Heart left ventricle (tissue), 16 donors: ENCODE results near the gene CHERP. TPM values are rescaled to one million over a fixed set of nuclear protein-coding genes. Genes with fewer than 3 reads are reported as not detected.

Source experiments
- ATAC-seq, 4 donors: fragments of 200-7000 bp; cut with Tn5 transposase; one replicate each; pipeline ENCODE4 v1.9.1; 2020 to 2022; ENCODE audit warnings: moderate library complexity in 4 of 4, mild to moderate bottlenecking in 3 of 4, moderate number of reproducible peaks in 1 of 4
- DNase-seq, 5 donors: peaks; one replicate each; pipeline ENCODE4 v3.0.0-alpha.2; 2020
- H3K27ac ChIP-seq, 12 donors: fragments of 200-600 bp; sonication (generic) in 4 of 12; one replicate each; pipeline versions ENCODE4 v1.5.0 to v1.8.0; 2016 to 2022; ENCODE audit warnings: mild to moderate bottlenecking in 2 of 12
- H3K27me3 ChIP-seq, 9 donors: fragments of 200-600 bp; sonication (generic) in 2 of 9; one replicate each; pipeline versions ENCODE4 v1.5.1 to v1.8.0; 2016 to 2022; ENCODE audit warnings: mild to moderate bottlenecking in 3 of 9
- H3K36me3 ChIP-seq, 9 donors: fragments of 200-600 bp; sonication (generic) in 2 of 9; one replicate each; pipeline versions ENCODE4 v1.5.0 to v1.8.0; 2018 to 2022; ENCODE audit warnings: mild to moderate bottlenecking in 2 of 9
- H3K4me1 ChIP-seq, 12 donors: fragments of 200-600 bp; sonication (generic) in 4 of 12; one replicate each; pipeline versions ENCODE4 v1.5.0 to v1.8.0; 2016 to 2022; ENCODE audit warnings: mild to moderate bottlenecking in 3 of 12
- H3K4me3 ChIP-seq, 12 donors: fragments of 200-600 bp; sonication (generic) in 4 of 12; one replicate each; pipeline versions ENCODE4 v1.5.0 to v1.8.0; 2017 to 2022; ENCODE audit warnings: mild to moderate bottlenecking in 9 of 12, moderate library complexity in 4 of 12
- H3K9me3 ChIP-seq, 12 donors: fragments of 200-600 bp; sonication (generic) in 4 of 12; one replicate each; pipeline versions ENCODE4 v1.5.0 to v1.8.0; 2016 to 2022; ENCODE audit warnings: mild to moderate bottlenecking in 1 of 12
- POLR2A ChIP-seq, 2 donors: fragments of 450-650 bp; IDR thresholded peaks; one replicate each; pipeline ENCODE4 v1.6.1; 2017; ENCODE audit warnings: antibody characterized with exemption in 2 of 2, mild to moderate bottlenecking in 2 of 2, moderate library complexity in 2 of 2
- WGBS, 4 donors: extraction: QIAGEN DNeasy Blood & Tissue Kit in 2 of 4; methylation state at CpG; one replicate each; pipeline versions ENCODE4 v1.1.5 to v1.1.7; 2013 to 2018; 5-methylcytosine and 5-hydroxymethylcytosine counted together
- intact Hi-C, 10 donors: fragments of 100-400 bp; cut with DNase I; formaldehyde crosslinking; loops; one replicate each; pipeline versions ENCODE4 v1.11.1 to v1.14.2; 2022
- polyA plus RNA-seq, 2 donors: library from polyadenylated mRNA; stranded (reverse); fragments of 200-250 nt; gene quantifications; one replicate each; pipeline ENCODE4 v1.2.3, GENCODE V29; 2013
- total RNA-seq, 9 donors: library from RNA; depleted of rRNA in 2 of 9; stranded (reverse); fragments of >200 nt in 2 of 9; fragmentation: NEBNext Ultra II Directional in 3 of 9; extraction: Animal tissue kit (Norgen Biotek cat#: 25700) in 3 of 9; gene quantifications; one replicate each; pipeline versions ENCODE4 v1.1.0 to v1.2.4, GENCODE V29; 2016 to 2023
- TF ChIP-seq, protein P1 (sequence below), 12 donors: fragments of 200-600 bp; sonication (generic) in 4 of 12; IDR thresholded peaks; one replicate each; pipeline versions ENCODE4 v1.5.0 to v1.8.0; 2018 to 2022; ENCODE audit warnings: antibody characterized with exemption in 12 of 12, mild to moderate bottlenecking in 5 of 12
- donor health status: ischemic (EF 13 %, LVEDD 7.1; RV severe dilation, severe dysfunction).
- donor health status: healthy with polysubstance abuse.
- donor health status: DM: no; HTN: yes; CAD: no.
- donor health status: DM: no; HTN: no; CAD: no.
- donor health status: ischemic (EF 25% LVEDD 6.9; RV normal size, moderate dysfunction).
- donor health status: ischemic (EF 25% LVEDD 5.7; RV mildly dilated, moderate dysfunction).
- donor health status: healthy.
- donor health status: DM: yes; HTN: yes; CAD: no.
- donor health status: ischemic (EF 35%, LVEDD 5.7; RV mildly dilated, moderate dysfunction).
- donor health status: nonischemic (EF 11% LVEDD 7.7; RV severe dilation, severe dysfunction).
- donor health status: DM: yes; HTN: yes; CAD: no.
- donor health status: PGD.
- donor health status: ischemic (EF 29% LVEDD 5.4; RV normal size, mild dysfunction).
- donor health status: nonischemic (EF 23%, LVEDD 6.1; RV moderate dilation, normal function).

The CHERP gene
- total and polyA plus RNA-seq, 11 donors: 5.7 to 24.6 (median 16.1) TPM

DNA sequence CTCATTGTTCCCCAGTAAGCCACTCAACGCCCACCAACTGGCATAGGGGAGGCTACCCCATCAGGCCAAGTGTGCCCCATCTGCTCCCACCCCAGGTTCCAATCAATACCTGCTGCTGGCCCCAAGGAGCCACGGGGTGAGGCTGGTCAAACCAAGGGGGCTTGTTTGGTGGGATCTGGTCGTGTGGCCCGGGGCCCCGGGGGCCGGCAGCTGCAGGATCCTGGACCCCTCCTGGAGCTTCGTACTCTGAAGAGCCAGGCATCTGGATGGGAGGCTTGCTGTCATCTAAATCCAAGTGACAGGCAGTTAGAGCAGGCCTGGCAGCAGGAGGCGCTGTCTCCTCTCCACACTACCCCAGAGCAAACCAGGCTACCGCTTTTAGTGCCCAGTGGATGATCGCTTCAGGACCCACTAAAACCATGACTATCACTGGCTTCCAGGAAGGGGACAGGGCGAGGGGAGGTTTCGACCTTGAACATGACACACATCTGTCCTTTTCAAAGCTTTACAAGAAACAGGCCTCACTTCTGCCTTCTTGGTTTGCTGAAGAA, 14.2 kb downstream of the CHERP start:
- no peak for DNase-seq
- Histone ChIP-seq H3K4me1 (no peaks in the 10 kb centered on the region), H3K27ac (no peak overlapping the region), H3K9me3 (no peaks in the 10 kb centered on the region), H3K36me3 (peaks cover 8 to 100% (median 100%) of the 10 kb centered on the region in 9 donors), H3K4me3 (no peak overlapping the region), H3K27me3 (no peaks in the 10 kb centered on the region)
- TF ChIP-seq POLR2A (IDR thresholded peaks at IDR 0.05): no peak
- TF ChIP-seq, protein P1, sequence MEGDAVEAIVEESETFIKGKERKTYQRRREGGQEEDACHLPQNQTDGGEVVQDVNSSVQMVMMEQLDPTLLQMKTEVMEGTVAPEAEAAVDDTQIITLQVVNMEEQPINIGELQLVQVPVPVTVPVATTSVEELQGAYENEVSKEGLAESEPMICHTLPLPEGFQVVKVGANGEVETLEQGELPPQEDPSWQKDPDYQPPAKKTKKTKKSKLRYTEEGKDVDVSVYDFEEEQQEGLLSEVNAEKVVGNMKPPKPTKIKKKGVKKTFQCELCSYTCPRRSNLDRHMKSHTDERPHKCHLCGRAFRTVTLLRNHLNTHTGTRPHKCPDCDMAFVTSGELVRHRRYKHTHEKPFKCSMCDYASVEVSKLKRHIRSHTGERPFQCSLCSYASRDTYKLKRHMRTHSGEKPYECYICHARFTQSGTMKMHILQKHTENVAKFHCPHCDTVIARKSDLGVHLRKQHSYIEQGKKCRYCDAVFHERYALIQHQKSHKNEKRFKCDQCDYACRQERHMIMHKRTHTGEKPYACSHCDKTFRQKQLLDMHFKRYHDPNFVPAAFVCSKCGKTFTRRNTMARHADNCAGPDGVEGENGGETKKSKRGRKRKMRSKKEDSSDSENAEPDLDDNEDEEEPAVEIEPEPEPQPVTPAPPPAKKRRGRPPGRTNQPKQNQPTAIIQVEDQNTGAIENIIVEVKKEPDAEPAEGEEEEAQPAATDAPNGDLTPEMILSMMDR (IDR thresholded peaks at IDR 0.05): peak in 5 of 12 donors; percentile 14 to 27 (median 23)
- ATAC-seq: no peak
- intact Hi-C loops: no loop called here
- 89 to 93% (median 90%) methylated on average over 10 to 12 of the region's 12 CpGs for WGBS, 4 donors

DNA sequence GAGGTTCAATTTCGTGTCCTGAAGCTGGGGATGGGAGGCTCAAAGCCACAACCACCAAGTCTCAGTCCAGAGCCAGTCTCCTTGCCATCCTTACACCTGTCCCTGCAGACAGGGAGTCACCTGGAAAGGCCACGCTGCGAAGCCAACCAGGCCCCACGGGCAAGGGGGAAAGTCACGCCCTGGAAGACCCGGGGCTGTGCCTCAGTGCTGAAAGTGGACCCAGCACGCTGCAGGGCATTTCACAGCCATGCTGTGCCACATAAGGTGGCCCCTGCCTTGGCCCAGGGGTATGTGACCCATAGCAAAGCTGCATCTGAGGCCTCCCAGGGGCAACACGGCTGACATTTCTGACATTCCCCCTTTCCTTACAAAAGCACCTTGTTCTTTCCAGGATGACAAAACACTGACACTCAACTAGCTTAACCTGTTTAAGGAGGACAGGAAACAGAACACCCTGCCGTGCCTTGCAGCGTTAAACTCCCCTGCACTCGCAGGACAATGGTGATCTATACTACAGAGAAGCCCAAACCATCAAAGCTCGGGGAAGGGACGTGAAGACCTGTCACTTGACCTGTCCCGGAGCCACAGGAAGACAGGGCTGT, 14.8 kb downstream of the CHERP start:
- 82 to 87% (median 84%) methylated on average over 13 to 14 of the region's 14 CpGs for WGBS, 4 donors
- no peak overlapping the region for H3K27ac ChIP-seq
- intact Hi-C loops: no loop called here

DNA sequence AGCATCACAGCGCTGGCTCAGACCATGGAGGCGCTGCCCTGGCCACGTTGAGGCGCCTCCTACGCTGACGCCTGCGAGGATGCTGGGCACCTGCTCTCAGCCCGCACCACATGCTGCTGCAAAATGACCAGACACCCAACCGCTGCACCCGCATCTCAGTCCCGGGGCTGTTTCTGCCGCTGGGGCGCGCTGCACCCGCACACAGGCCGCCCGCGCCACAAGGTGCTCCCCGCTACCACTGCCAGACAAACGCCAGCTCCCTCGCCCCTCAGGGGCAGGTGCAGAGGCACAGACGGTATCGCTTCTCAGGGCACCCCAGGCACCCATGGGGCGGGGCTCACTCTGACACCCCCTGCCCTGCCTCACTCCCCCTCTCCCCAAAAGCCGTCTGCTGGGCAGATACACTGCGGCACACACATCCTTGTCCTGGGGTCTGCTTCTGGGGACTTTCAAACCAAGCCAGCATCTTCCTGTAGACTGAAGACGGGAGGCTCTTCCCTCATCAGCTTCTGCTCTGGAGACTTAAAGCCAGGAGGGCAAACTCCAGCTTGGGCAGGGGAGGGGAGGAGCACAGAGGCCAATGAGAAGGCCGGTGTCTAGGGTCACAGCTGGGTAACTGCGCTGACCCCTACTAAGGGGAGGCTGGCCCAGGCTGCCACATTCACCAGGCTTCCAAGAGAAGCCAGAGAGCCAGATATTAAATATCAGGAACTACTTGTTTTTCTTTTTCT, 16.3 kb downstream of the CHERP start:
- Histone ChIP-seq H3K27me3 (no peaks in the 10 kb centered on the region), H3K36me3 (peaks cover 4 to 100% (median 100%) of the 10 kb centered on the region in 9 donors), H3K27ac (no peak overlapping the region), H3K4me3 (no peak overlapping the region), H3K4me1 (no peaks in the 10 kb centered on the region), H3K9me3 (no peaks in the 10 kb centered on the region)
- intact Hi-C loops: no loop called here
- WGBS, 4 donors: 94 to 98% (median 97%) methylated on average over 5 to 29 of the region's 29 CpGs
- TF ChIP-seq POLR2A (IDR thresholded peaks at IDR 0.05): no peak
- TF ChIP-seq, protein P1 (IDR thresholded peaks at IDR 0.05): no peak
- DNase-seq (no peak), ATAC-seq (no peak)

More for the DNA sequence above, 14.8 kb downstream of the CHERP start:
- H3K4me3 ChIP-seq: no peak overlapping the region
- H3K36me3 ChIP-seq: peaks cover 8 to 100% (median 100%) of the 10 kb centered on the region in 9 donors
- H3K4me1 ChIP-seq: no peaks in the 10 kb centered on the region
- no peaks in the 10 kb centered on the region for H3K27me3 ChIP-seq
- DNase-seq (no peak), ATAC-seq (no peak)
- no peak for TF ChIP-seq POLR2A (IDR thresholded peaks at IDR 0.05)
- TF ChIP-seq, protein P1 (IDR thresholded peaks at IDR 0.05): no peak
- no peaks in the 10 kb centered on the region for H3K9me3 ChIP-seq

DNA sequence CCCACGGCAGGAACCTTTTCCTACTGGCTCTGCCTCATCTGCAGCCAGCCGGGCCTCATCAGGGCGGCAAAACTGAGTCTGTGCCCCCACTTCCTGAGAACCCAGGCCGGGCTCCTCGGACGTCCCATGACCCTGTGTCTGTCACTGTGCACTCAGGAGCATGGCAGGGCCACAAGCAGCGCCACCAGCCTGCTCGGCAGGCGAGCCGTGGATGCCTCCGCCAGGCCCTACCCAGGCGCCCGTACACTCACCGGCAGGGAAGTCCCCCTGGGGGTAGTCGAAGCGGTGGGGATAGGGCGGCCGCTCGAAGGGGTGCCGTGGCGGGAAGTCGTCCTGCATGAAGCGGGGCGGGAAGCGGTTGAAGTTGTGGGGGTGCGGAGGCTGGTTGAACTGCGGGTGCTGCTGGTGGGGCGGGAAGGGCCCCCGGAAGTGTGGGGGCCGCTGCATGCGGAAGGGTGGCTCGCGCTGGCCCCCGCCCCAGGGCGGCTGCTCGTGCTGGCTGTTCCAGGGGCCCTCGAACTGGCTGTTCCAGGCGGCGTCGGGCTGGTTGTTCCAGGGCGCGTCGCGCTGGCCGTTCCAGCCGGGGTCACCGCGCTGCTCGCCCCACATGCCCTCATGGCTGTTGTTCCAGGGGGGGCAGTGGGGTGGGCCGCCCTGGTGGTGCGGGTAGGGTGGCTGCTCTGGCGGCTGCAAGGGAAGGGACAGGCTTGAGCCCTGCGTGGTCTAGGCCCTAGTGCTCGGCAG, 17.1 kb downstream of the CHERP start:
- Histone ChIP-seq H3K4me1 (no peaks in the 10 kb centered on the region), H3K27me3 (no peaks in the 10 kb centered on the region), H3K4me3 (no peak overlapping the region), H3K9me3 (no peaks in the 10 kb centered on the region), H3K27ac (no peak overlapping the region), H3K36me3 (peaks cover 4 to 100% (median 100%) of the 10 kb centered on the region in 9 donors)
- TF ChIP-seq, protein P1 (IDR thresholded peaks at IDR 0.05): no peak
- no peak for TF ChIP-seq POLR2A (IDR thresholded peaks at IDR 0.05)
- 95 to 97% (median 97%) methylated on average over 41 to 54 of the region's 54 CpGs for WGBS, 4 donors
- intact Hi-C loops: no loop called here
- peak in 1 of 4 donors; percentile 9 for ATAC-seq
- no peak for DNase-seq
